Brain microvascular endothelial cell (primary cell): ENCODE results near the gene MANEA.

ENCODE experiments used
- DNase-seq: peaks from one replicate; pipeline ENCODE4 v3.0.0-alpha.2; 2020
- H3K27ac ChIP-seq: fragments of 250-450 bp; sonication (Bioruptor Pico); 2 replicates; pipeline ENCODE4 v1.5.1; 2020; ENCODE audit warnings: mild to moderate bottlenecking, moderate library complexity
- H3K27me3 ChIP-seq: fragments of 250-450 bp; sonication (Bioruptor Pico); replicated peaks from 2 replicates; pipeline ENCODE4 v1.5.1; 2020; ENCODE audit warnings: mild to moderate bottlenecking
- H3K36me3 ChIP-seq: fragments of 250-450 bp; sonication (Bioruptor Pico); replicated peaks from 2 replicates; pipeline ENCODE4 v1.5.1; 2020; ENCODE audit warnings: mild to moderate bottlenecking
- H3K4me3 ChIP-seq: 2 replicates; pipeline ENCODE4 v1.5.1; 2011; ENCODE audit warnings: low read depth, mild to moderate bottlenecking, control low read depth, low read length, moderate library complexity
- in situ Hi-C: cut with HindIII; loops from 2 replicates; pipeline ENCODE4 v1.10.0; 2017; ENCODE audit warnings: low sequenced_read_pairs, low pct_ligation_motif_present
- TF ChIP-seq, protein P1 (sequence below): IDR thresholded peaks from 2 replicates; pipeline ENCODE4 v1.5.1; 2011; ENCODE audit warnings: low read depth, mild to moderate bottlenecking, moderate library complexity, low read length, control low read depth, inconsistent platforms; ENCODE audit errors: missing control alignments

The MANEA gene

DNA sequence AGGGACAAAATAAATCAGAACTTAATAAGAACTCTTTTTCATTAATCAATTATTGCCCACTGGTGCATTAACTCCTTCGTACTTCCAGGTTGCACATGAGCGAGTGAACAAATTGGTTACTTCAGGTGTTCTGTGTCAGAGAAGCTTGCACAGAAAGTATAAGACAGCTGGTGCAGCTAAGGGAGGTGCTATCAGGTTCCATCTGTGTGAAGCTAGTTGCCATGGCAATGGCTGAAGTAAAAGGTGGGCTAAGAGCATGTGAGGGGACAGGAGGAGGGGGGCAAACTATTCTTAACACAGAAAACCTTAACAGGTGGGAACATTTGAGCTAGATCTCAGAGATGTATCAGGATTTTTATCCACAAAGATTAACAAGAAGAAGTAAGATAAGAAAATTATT lies 81.6 kb downstream of the MANEA start:
- in situ Hi-C loops = no loop called here

More for the DNA sequence above, 81.6 kb downstream of the MANEA start:
- Histone ChIP-seq H3K36me3 (no peaks in the 10 kb centered on the region), H3K27me3 (no peaks in the 10 kb centered on the region), H3K27ac (no peak overlapping the region), H3K4me3 (no peak overlapping the region)
- TF ChIP-seq, protein P1, sequence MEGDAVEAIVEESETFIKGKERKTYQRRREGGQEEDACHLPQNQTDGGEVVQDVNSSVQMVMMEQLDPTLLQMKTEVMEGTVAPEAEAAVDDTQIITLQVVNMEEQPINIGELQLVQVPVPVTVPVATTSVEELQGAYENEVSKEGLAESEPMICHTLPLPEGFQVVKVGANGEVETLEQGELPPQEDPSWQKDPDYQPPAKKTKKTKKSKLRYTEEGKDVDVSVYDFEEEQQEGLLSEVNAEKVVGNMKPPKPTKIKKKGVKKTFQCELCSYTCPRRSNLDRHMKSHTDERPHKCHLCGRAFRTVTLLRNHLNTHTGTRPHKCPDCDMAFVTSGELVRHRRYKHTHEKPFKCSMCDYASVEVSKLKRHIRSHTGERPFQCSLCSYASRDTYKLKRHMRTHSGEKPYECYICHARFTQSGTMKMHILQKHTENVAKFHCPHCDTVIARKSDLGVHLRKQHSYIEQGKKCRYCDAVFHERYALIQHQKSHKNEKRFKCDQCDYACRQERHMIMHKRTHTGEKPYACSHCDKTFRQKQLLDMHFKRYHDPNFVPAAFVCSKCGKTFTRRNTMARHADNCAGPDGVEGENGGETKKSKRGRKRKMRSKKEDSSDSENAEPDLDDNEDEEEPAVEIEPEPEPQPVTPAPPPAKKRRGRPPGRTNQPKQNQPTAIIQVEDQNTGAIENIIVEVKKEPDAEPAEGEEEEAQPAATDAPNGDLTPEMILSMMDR = no peak
- DNase-seq = no peak
